SK-N-SH (cell line): ENCODE data around the gene ANKRD44. TPM values are rescaled to one million over a fixed set of nuclear protein-coding genes. Genes with fewer than 3 reads are reported as not detected.

ENCODE experiments used
- CTCF ChIA-PET: fragments of 300-600, 350-600 bp; formaldehyde crosslinking; extraction: SDS; loops from one replicate; lab custom pipeline; 2021; lab: Yijun Ruan, JAX
- POLR2A ChIA-PET: fragments of 350-600 bp; sonication (Branson Sonifier 250); formaldehyde crosslinking; extraction: SDS; loops from one replicate; lab custom pipeline; 2020; ENCODE audit warnings: antibody characterized with exemption, inconsistent platforms; lab: Yijun Ruan, JAX
- DNase-seq: peaks from one replicate; pipeline ENCODE4 v3.0.0; 2012
- H2AFZ ChIP-seq: fragments of 200-600 bp; sonication (generic); 2 replicates; pipeline ENCODE4 v1.8.1; 2016; ENCODE audit warnings: antibody characterized with exemption, mild to moderate bottlenecking, low read depth
- H3F3A ChIP-seq: fragments of 200-600 bp; sonication (generic); replicated peaks from 2 replicates; pipeline ENCODE3; 2016; ENCODE audit warnings: antibody characterized with exemption, mild to moderate bottlenecking; ENCODE audit not compliant: insufficient read depth
- H3K27ac ChIP-seq, 2 experiments: fragments of 200-500 bp in 1 of 2; fragments of 200-600 bp in 1 of 2; sonication (Bioruptor generic) in 1 of 2; sonication (generic), shearing (Covaris generic) in 1 of 2; 2 replicates each; pipeline versions ENCODE4 v1.5.1 to v1.6.1; 2014 to 2016; ENCODE audit warnings: low read depth in 2 of 2, inconsistent platforms in 1 of 2, low read length in 1 of 2, mild to moderate bottlenecking in 1 of 2, mixed read lengths in 1 of 2
- H3K27me3 ChIP-seq: fragments of 200-600 bp; sonication (generic), shearing (Covaris generic); 2 replicates; pipeline ENCODE4 v1.6.1; 2016; ENCODE audit warnings: mixed run types; ENCODE audit not compliant: insufficient read depth
- H3K36me3 ChIP-seq, 2 experiments: fragments of 200-500 bp in 1 of 2; fragments of 200-600 bp in 1 of 2; sonication (Bioruptor generic) in 1 of 2; sonication (generic) in 1 of 2; replicated peaks in 1 of 2; 2 replicates each; pipeline versions ENCODE3 to v1.5.1; 2014 to 2016; ENCODE audit warnings: low read length in 1 of 2, mild to moderate bottlenecking in 1 of 2; ENCODE audit not compliant: insufficient read depth in 2 of 2, control insufficient read depth in 1 of 2
- H3K4me1 ChIP-seq, 2 experiments: fragments of 200-500 bp in 1 of 2; fragments of 200-600 bp in 1 of 2; sonication (Bioruptor generic) in 1 of 2; sonication (generic), shearing (Covaris generic) in 1 of 2; 2 replicates each; pipeline versions ENCODE4 v1.5.1 to v1.6.1; 2014 to 2016; ENCODE audit warnings: low read depth in 1 of 2, low read length in 1 of 2, mixed run types in 1 of 2; ENCODE audit not compliant: insufficient read depth in 2 of 2, control insufficient read depth in 1 of 2
- H3K4me2 ChIP-seq: fragments of 200-600 bp; sonication (generic), shearing (Covaris generic); 2 replicates; pipeline ENCODE4 v1.6.1; 2017; ENCODE audit warnings: mixed run types
- H3K4me3 ChIP-seq, 2 experiments: fragments of 200-500 bp in 1 of 2; fragments of 200-600 bp in 1 of 2; sonication (Bioruptor generic) in 1 of 2; sonication (generic), shearing (Covaris generic) in 1 of 2; 2 replicates each; pipeline versions ENCODE4 v1.5.1 to v1.8.1; 2014 to 2016; ENCODE audit warnings: low read depth in 2 of 2, inconsistent platforms in 1 of 2, low read length in 1 of 2, mild to moderate bottlenecking in 1 of 2, mixed read lengths in 1 of 2, moderate library complexity in 1 of 2
- H3K79me2 ChIP-seq: fragments of 200-600 bp; sonication (generic); 2 replicates; pipeline ENCODE4 v1.8.1; 2017; ENCODE audit warnings: mild to moderate bottlenecking; ENCODE audit not compliant: insufficient read depth
- H3K9ac ChIP-seq: fragments of 200-600 bp; sonication (generic); 2 replicates; pipeline ENCODE4 v1.6.1; 2017; ENCODE audit warnings: mixed run types
- H3K9me2 ChIP-seq: fragments of 200-600 bp; sonication (generic); 2 replicates; pipeline ENCODE4 v1.6.1; 2017; ENCODE audit warnings: mixed run types
- H3K9me3 ChIP-seq: fragments of 200-600 bp; sonication (generic); 2 replicates; pipeline ENCODE4 v1.6.1; 2017; ENCODE audit warnings: mixed run types, mild to moderate bottlenecking, moderate library complexity
- H4K20me1 ChIP-seq: fragments of 200-600 bp; sonication (generic); 2 replicates; pipeline ENCODE4 v1.6.1; 2017; ENCODE audit warnings: mild to moderate bottlenecking, mixed run types; ENCODE audit not compliant: insufficient read depth
- CHD2 ChIP-seq: fragments of 150-350 bp; IDR thresholded peaks from 2 replicates; pipeline ENCODE4 v1.6.1; 2018; ENCODE audit warnings: low read length; ENCODE audit not compliant: partially characterized antibody
- ELF1 ChIP-seq: IDR thresholded peaks from 2 replicates; pipeline ENCODE4 v1.4.0; 2012
- EP300 ChIP-seq, 2 experiments: IDR thresholded peaks; 2 replicates each; pipeline versions ENCODE4 v1.4.0 to v1.6.1; 2012; ENCODE audit warnings: borderline replicate concordance in 1 of 2, low read depth in 1 of 2, low read length in 1 of 2
- EZH2phosphoT487 ChIP-seq: fragments of 200-600 bp; sonication (generic); IDR thresholded peaks from 2 replicates; pipeline ENCODE4 v1.6.1; 2017; ENCODE audit warnings: low read depth, mixed run types, mild to moderate bottlenecking, antibody characterized with exemption, moderate library complexity, borderline replicate concordance
- FOSL2 ChIP-seq: IDR thresholded peaks from 2 replicates; pipeline ENCODE4 v1.4.0; 2012; ENCODE audit warnings: low read depth, mild to moderate bottlenecking, moderate library complexity, borderline replicate concordance
- FOXJ3 ChIP-seq: sonication (generic); formaldehyde crosslinking; IDR thresholded peaks from 2 replicates; pipeline ENCODE4 v1.5.1; 2020; ENCODE audit warnings: mild to moderate bottlenecking, missing genetic modification reagents
- GABPA ChIP-seq: IDR thresholded peaks from 2 replicates; pipeline ENCODE4 v1.4.0; 2012; ENCODE audit warnings: low read depth, mild to moderate bottlenecking
- IRF3 ChIP-seq: fragments of 150-350 bp; IDR thresholded peaks from 2 replicates; pipeline ENCODE4 v1.6.1; 2016; ENCODE audit warnings: mild to moderate bottlenecking, low read depth, low read length
- MAX ChIP-seq: IDR thresholded peaks from 2 replicates; pipeline ENCODE4 v1.4.0; 2012; ENCODE audit warnings: low read depth
- MEF2A ChIP-seq: IDR thresholded peaks from 2 replicates; pipeline ENCODE4 v1.4.0; 2012; ENCODE audit warnings: low read depth, borderline replicate concordance
- RAD21 ChIP-seq: IDR thresholded peaks from 2 replicates; pipeline ENCODE4 v1.6.1; 2012; ENCODE audit warnings: mild to moderate bottlenecking, low read length
- REST ChIP-seq: IDR thresholded peaks from 2 replicates; pipeline ENCODE4 v1.6.1; 2012; ENCODE audit warnings: mild to moderate bottlenecking, low read depth, low read length, moderate library complexity
- RXRA ChIP-seq: IDR thresholded peaks from 2 replicates; pipeline ENCODE4 v1.4.0; 2012; ENCODE audit warnings: low read depth, mild to moderate bottlenecking, borderline replicate concordance
- SMC3 ChIP-seq: IDR thresholded peaks from 2 replicates; pipeline ENCODE4 v1.6.1; 2012; ENCODE audit warnings: low read depth, low read length, improper control_type of control experiment
- TAF1 ChIP-seq: IDR thresholded peaks from 2 replicates; pipeline ENCODE4 v1.6.1; 2012; ENCODE audit warnings: low read depth, mild to moderate bottlenecking, low read length, moderate library complexity, borderline replicate concordance
- TEAD4 ChIP-seq: IDR thresholded peaks from 2 replicates; pipeline ENCODE4 v1.4.0; 2012; ENCODE audit warnings: mild to moderate bottlenecking, borderline replicate concordance; ENCODE audit not compliant: insufficient read depth
- USF2 ChIP-seq: fragments of 150-350 bp; IDR thresholded peaks from 2 replicates; pipeline ENCODE4 v1.6.1; 2017; ENCODE audit warnings: antibody characterized with exemption, low read length, low read depth, borderline replicate concordance
- YY1 ChIP-seq: IDR thresholded peaks from 2 replicates; pipeline ENCODE4 v1.4.0; 2012; ENCODE audit warnings: low read depth, mild to moderate bottlenecking
- ZBTB33 ChIP-seq: IDR thresholded peaks from 2 replicates; pipeline ENCODE4 v1.4.0; 2012; ENCODE audit warnings: low read depth, borderline replicate concordance
- WGBS: methylation state at CpG from one replicate; pipeline ENCODE4 v1.1.6; 2017; ENCODE audit warnings: low lambda C conversion rate; 5-methylcytosine and 5-hydroxymethylcytosine counted together
- polyA plus RNA-seq, 3 experiments: library from polyadenylated mRNA; depleted of rRNA; stranded (reverse); fragments of >200 nt; gene quantifications; 2 replicates each; pipeline ENCODE4 v1.2.3, GENCODE V29; 2012

Gene ANKRD44
- polyA plus RNA-seq, 1 of the 3 experiments (the other 2 are of a cell fraction) = 12.5 TPM

- H3K9ac ChIP-seq = no peak overlapping the region
- no peaks in the 10 kb centered on the region for H3K27me3 ChIP-seq
- H3K4me1 ChIP-seq = peaks cover 0 to 7% of the 10 kb centered on the region in 2 experiments; a peak in 2 of 4 replicates
- no peaks in the 10 kb centered on the region for H3K36me3 ChIP-seq
- TF ChIP-seq RAD21 = no peak
- no peak for TF ChIP-seq ELF1
- no peak for TF ChIP-seq MEF2A
- no peak overlapping the region for H3K4me2 ChIP-seq
- ChIA-PET POLR2A (no interaction called here), CTCF (no interaction called here)
- WGBS = 62% methylated on average over 3 of the region's 3 CpGs
- H3F3A ChIP-seq = peaks cover under 1% of the 10 kb centered on the region
- no peak overlapping the region for H3K27ac ChIP-seq
- H2AFZ ChIP-seq = no peak overlapping the region
- DNase-seq = no peak
- H4K20me1 ChIP-seq = no peaks in the 10 kb centered on the region
- no peaks in the 10 kb centered on the region for H3K79me2 ChIP-seq
- H3K4me3 ChIP-seq = no peak overlapping the region
- H3K9me3 ChIP-seq = no peaks in the 10 kb centered on the region
- H3K9me2 ChIP-seq = no peaks in the 10 kb centered on the region
These were observed 43.0 kb upstream of the ANKRD44 start for GRCh38 chr2:197353393-197354168.

- Histone ChIP-seq H3K36me3 (no peaks in the 10 kb centered on the region), H3K79me2 (no peaks in the 10 kb centered on the region), H3K27ac (no peak overlapping the region), H2AFZ (no peak overlapping the region), H3F3A (no peaks in the 10 kb centered on the region), H3K27me3 (no peaks in the 10 kb centered on the region), H3K9me3 (no peaks in the 10 kb centered on the region), H3K4me1 (no peaks in the 10 kb centered on the region), H3K9me2 (no peaks in the 10 kb centered on the region), H3K4me3 (no peak overlapping the region), H4K20me1 (no peaks in the 10 kb centered on the region), H3K4me2 (no peak overlapping the region), H3K9ac (no peak overlapping the region)
- POLR2A ChIA-PET = no interaction called here
- no peak for TF ChIP-seq FOXJ3 (CRISPR knock-in tag)
- TF ChIP-seq YY1 = no peak
- TF ChIP-seq FOSL2 = no peak
- TF ChIP-seq CHD2 = no peak
- TF ChIP-seq GABPA = no peak
- no peak for TF ChIP-seq MAX
- no peak for TF ChIP-seq USF2
- TF ChIP-seq TEAD4 = no peak
- no peak for TF ChIP-seq EP300 (IDR thresholded peaks at IDR 0.05; ENCODE audit: borderline replicate concordance in 1 of 2, low read depth in 1 of 2, low read length in 1 of 2)
- TF ChIP-seq ZBTB33 = no peak
- TF ChIP-seq REST = no peak
- TF ChIP-seq EZH2phosphoT487 = no peak
- no peak for TF ChIP-seq TAF1
- TF ChIP-seq IRF3 = no peak
- TF ChIP-seq RXRA = no peak
- TF ChIP-seq SMC3 = no peak
- CTCF ChIA-PET = interaction anchor here (0.6 kb wide), 1 partner anchor 9 kb away, joined by 3 read pairs; no protein-coding TSS in a partner anchor
- no peak for DNase-seq
- 84% methylated on average over 2 of the region's 2 CpGs for WGBS
These were observed 39.1 kb upstream of the ANKRD44 start for GRCh38 chr2:197349699-197350098.
